Omental fat pad (tissue), 4 donors: ENCODE results near the gene GFI1. TPM values are rescaled to one million over a fixed set of nuclear protein-coding genes. Genes with fewer than 3 reads are reported as not detected.
"Not testable (repeated sequence)": the region's sequence is repeated elsewhere in the genome, so short reads cannot be mapped to it uniquely, and the experiment has no call there.

Experiments used
- ATAC-seq: fragments of 150-250 bp; one replicate; pipeline ENCODE4 v1.9.1; 2016; ENCODE audit warnings: mild to moderate bottlenecking, moderate library complexity; ENCODE audit not compliant: low FRiP score
- DNase-seq: peaks from one replicate; pipeline ENCODE4 v3.0.0-alpha.2; 2019; ENCODE audit warnings: low spot score
- total RNA-seq, 4 donors: library from RNA; depleted of rRNA; stranded (reverse); fragments of >200 nt; gene quantifications; one replicate each; pipeline ENCODE4 v1.1.0, GENCODE V29; 2016
- TF ChIP-seq, protein P1 (sequence below), 3 donors: fragments of 450-650 bp; IDR thresholded peaks; one replicate each; pipeline ENCODE4 v1.5.1; 2016 to 2017; ENCODE audit warnings: antibody characterized with exemption in 3 of 3, mild to moderate bottlenecking in 3 of 3, moderate library complexity in 2 of 3

GFI1 gene
- total RNA-seq, 4 donors from 2014 or later: 0.93 to 2.9 (median 1.4) TPM

DNA sequence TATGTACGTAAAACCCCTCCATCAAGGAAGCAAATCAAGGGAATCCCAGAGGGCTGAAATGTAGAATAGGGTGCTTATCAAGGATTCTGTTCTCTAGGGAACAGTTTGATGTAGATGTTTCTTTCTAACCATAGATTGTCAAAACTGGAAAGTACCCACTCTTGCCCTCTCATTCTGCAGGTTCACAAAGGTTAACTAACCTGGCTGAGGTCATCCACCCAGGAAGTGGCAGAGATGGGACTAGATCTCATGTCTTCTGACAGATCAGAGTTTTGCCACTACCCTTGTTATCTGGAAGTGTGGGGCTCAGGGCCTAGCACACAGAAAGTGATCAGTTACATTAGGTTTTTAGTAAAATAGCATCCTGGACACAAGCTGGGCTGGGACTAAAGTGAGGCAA, 47.4 kb downstream of the GFI1 start:
- DNase-seq (no peak), ATAC-seq (no peak)
- TF ChIP-seq, protein P1, sequence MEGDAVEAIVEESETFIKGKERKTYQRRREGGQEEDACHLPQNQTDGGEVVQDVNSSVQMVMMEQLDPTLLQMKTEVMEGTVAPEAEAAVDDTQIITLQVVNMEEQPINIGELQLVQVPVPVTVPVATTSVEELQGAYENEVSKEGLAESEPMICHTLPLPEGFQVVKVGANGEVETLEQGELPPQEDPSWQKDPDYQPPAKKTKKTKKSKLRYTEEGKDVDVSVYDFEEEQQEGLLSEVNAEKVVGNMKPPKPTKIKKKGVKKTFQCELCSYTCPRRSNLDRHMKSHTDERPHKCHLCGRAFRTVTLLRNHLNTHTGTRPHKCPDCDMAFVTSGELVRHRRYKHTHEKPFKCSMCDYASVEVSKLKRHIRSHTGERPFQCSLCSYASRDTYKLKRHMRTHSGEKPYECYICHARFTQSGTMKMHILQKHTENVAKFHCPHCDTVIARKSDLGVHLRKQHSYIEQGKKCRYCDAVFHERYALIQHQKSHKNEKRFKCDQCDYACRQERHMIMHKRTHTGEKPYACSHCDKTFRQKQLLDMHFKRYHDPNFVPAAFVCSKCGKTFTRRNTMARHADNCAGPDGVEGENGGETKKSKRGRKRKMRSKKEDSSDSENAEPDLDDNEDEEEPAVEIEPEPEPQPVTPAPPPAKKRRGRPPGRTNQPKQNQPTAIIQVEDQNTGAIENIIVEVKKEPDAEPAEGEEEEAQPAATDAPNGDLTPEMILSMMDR (IDR thresholded peaks at IDR 0.05): no peak

DNA sequence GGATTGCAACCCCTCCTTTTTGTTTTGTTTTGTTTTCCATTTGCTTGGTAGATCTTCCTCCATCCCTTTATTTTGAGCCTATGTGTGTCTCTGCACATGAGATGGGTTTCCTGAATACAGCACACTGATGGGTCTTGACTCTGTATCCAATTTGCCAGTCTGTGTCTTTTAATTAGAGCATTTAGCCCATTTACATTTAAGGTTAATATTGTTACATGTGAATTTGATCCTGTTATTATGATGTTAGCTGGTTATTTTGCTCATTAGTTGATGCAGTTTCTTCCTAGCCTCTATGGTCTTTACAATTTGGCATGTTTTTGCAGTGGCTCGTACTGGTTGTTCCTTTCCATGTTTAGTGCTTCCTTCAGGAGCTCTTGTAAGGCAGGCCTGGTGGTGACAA, 52.2 kb downstream of the GFI1 start:
- not testable (repeated sequence) for DNase-seq

DNA sequence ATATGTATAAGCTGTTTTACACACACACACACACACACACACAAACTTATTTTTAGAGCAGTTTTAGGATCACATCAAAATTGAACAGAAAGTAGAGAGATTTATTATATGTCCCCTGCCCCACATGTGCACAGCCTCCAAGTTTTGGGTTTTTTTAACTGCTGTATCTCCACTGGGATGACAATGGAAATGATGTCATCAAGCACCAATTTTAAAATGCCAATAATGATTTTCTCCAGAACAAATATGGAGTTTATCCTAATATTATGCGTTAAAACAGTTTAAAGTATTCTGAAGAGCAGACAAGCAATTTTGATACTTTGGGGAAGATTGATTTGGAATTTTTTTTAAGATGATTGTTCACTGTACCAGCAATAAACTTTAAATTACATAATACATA, 56.7 kb downstream of the GFI1 start:
- ATAC-seq (no peak), DNase-seq (no peak)
- TF ChIP-seq, protein P1 (IDR thresholded peaks at IDR 0.05): no peak

More for the DNA sequence above, 52.2 kb downstream of the GFI1 start:
- not testable (repeated sequence) for ATAC-seq

DNA sequence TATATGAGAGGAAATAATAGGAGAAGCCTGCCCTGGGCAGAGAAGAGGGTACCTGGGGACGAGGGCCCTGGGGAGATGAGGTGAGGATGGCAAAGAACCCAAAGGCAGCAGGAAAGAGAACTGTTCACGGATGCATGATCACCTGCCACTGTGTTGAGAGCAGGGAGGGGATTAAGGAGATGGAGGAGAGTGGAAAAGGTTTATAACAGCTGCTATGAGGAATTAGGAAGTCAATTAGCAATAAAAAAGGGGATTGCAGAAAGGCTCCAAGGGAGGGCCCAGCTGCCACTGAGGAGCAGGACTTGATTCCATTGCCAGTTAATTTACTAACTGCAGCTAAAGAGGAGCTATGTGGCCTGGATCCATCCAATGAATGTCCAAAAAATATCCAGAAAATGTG, 61.1 kb downstream of the GFI1 start:
- DNase-seq (no peak), ATAC-seq (no peak)
- TF ChIP-seq, protein P1 (IDR thresholded peaks at IDR 0.05): no peak

Other genes with a start within 250 kb of the GFI1 start
- 10 to 100 TPM in 2 of 4 donors, 1 to 10 TPM in 2; 7.0 to 12.6 (median 9.4) TPM for gene GLMN, start 187.9 kb downstream of the GFI1 start, total RNA-seq
- 10 to 100 TPM in 1 of 4 donors, 1 to 10 TPM in 3; 4.8 to 11.5 (median 6.7) TPM for gene RPAP2, start 187.9 kb downstream of the GFI1 start, total RNA-seq